ENCODE measurements around the gene STYXL1.

The STYXL1 gene

GRCh38 chr7:75987805-75988567 lies 59.8 kb downstream of the STYXL1 start:
- Histone ChIP-seq H3K79me2 (ENCODE audit: insufficient read depth, low read depth) (no peaks in the 10 kb centered on the region), H3K9ac (no peak overlapping the region), H4K20me1 (ENCODE audit: insufficient read depth) (no peaks in the 10 kb centered on the region), H3K4me1 (ENCODE audit: low read depth, poor library complexity, severe bottlenecking) (no peaks in the 10 kb centered on the region), H3K27ac (no peak overlapping the region), H3K27me3 (ENCODE audit: insufficient read depth, low read depth) (no peaks in the 10 kb centered on the region), H3K4me3 (IDR thresholded peaks at IDR 0.05; ENCODE audit: insufficient read depth, low read depth, low read length) (no peak overlapping the region), H3K4me2 (no peak overlapping the region), H2AFZ (ENCODE audit: low read depth) (no peak overlapping the region), H3K36me3 (ENCODE audit: insufficient read depth) (no peaks in the 10 kb centered on the region)
- TF ChIP-seq CTCF (conservative IDR thresholded peaks at IDR 0.05; ENCODE audit: low read depth, low read length), result no peak

- Histone ChIP-seq H3K4me3 (IDR thresholded peaks at IDR 0.05; ENCODE audit: insufficient read depth, low read depth, low read length) (no peak overlapping the region), H3K4me1 (ENCODE audit: low read depth, poor library complexity, severe bottlenecking) (no peaks in the 10 kb centered on the region), H3K36me3 (ENCODE audit: insufficient read depth) (no peaks in the 10 kb centered on the region), H3K9ac (no peak overlapping the region), H2AFZ (ENCODE audit: low read depth) (no peak overlapping the region), H3K27me3 (ENCODE audit: insufficient read depth, low read depth) (no peaks in the 10 kb centered on the region), H4K20me1 (ENCODE audit: insufficient read depth) (no peaks in the 10 kb centered on the region), H3K79me2 (ENCODE audit: insufficient read depth, low read depth) (no peaks in the 10 kb centered on the region), H3K27ac (no peak overlapping the region), H3K4me2 (no peak overlapping the region)
- no peak for TF ChIP-seq CTCF (conservative IDR thresholded peaks at IDR 0.05; ENCODE audit: low read depth, low read length)
These were observed 60.6 kb downstream of the STYXL1 start for GRCh38 chr7:75987026-75987804.

- no peak overlapping the region for H3K4me2 ChIP-seq
- H3K79me2 ChIP-seq (ENCODE audit: insufficient read depth, low read depth), result no peaks in the 10 kb centered on the region
- H4K20me1 ChIP-seq (ENCODE audit: insufficient read depth), result no peaks in the 10 kb centered on the region
- no peak overlapping the region for H3K4me3 ChIP-seq (IDR thresholded peaks at IDR 0.05; ENCODE audit: insufficient read depth, low read depth, low read length)
- no peak overlapping the region for H3K9ac ChIP-seq
- H3K27me3 ChIP-seq (ENCODE audit: insufficient read depth, low read depth), result no peaks in the 10 kb centered on the region
- H2AFZ ChIP-seq (ENCODE audit: low read depth), result no peak overlapping the region
- no peaks in the 10 kb centered on the region for H3K36me3 ChIP-seq (ENCODE audit: insufficient read depth)
- H3K27ac ChIP-seq, result no peak overlapping the region
- no peaks in the 10 kb centered on the region for H3K4me1 ChIP-seq (ENCODE audit: low read depth, poor library complexity, severe bottlenecking)
- TF ChIP-seq CTCF (conservative IDR thresholded peaks at IDR 0.05; ENCODE audit: low read depth, low read length), result no peak
These were observed 61.5 kb downstream of the STYXL1 start for GRCh38 chr7:75986147-75986781.

GRCh38 chr7:75985518-75986146 lies 62.2 kb downstream of the STYXL1 start:
- no peaks in the 10 kb centered on the region for H4K20me1 ChIP-seq (ENCODE audit: insufficient read depth)
- no peak overlapping the region for H2AFZ ChIP-seq (ENCODE audit: low read depth)
- no peak overlapping the region for H3K4me3 ChIP-seq (IDR thresholded peaks at IDR 0.05; ENCODE audit: insufficient read depth, low read depth, low read length)
- H3K9ac ChIP-seq, result no peak overlapping the region
- H3K4me2 ChIP-seq, result no peak overlapping the region
- H3K27me3 ChIP-seq (ENCODE audit: insufficient read depth, low read depth), result no peaks in the 10 kb centered on the region
- no peaks in the 10 kb centered on the region for H3K4me1 ChIP-seq (ENCODE audit: low read depth, poor library complexity, severe bottlenecking)
- no peaks in the 10 kb centered on the region for H3K79me2 ChIP-seq (ENCODE audit: insufficient read depth, low read depth)
- TF ChIP-seq CTCF (conservative IDR thresholded peaks at IDR 0.05; ENCODE audit: low read depth, low read length), result no peak
- no peaks in the 10 kb centered on the region for H3K36me3 ChIP-seq (ENCODE audit: insufficient read depth)
- no peak overlapping the region for H3K27ac ChIP-seq

Data from KMS-11 (cell line).